Activated CD4-positive, alpha-beta memory T cell treated with anti-CD3 and anti-CD28 coated beads, Interleukin-2, amount 10 ng/mL, durations not matched to agents 7 days and 5 days (primary cell): Measurements from ENCODE around the gene ADCY3. TPM values are rescaled to one million over a fixed set of nuclear protein-coding genes. Genes with fewer than 3 reads are reported as not detected.
A peak's percentile ranks its signal among the peaks of the same experiment; 100 is the strongest.

Experiments used
- CTCF ChIA-PET: fragments of 350-600 bp; sonication (Branson Sonifier 250); formaldehyde crosslinking; loops from one replicate; lab custom pipeline; 2021; ENCODE audit warnings: antibody characterized with exemption, inconsistent platforms; lab: Charles Lee
- POLR2A ChIA-PET: fragments of 350-600 bp; sonication (Branson Sonifier 250); formaldehyde crosslinking; loops from one replicate; lab custom pipeline; 2021; ENCODE audit warnings: antibody characterized with exemption; lab: Charles Lee
- DNase-seq: peaks from one replicate; pipeline ENCODE4 v3.0.0-alpha.2; 2020
- H3K27ac Mint-ChIP-seq: one replicate; pipeline ENCODE4 v1.8.0; 2021; ENCODE audit warnings: mild to moderate bottlenecking, mixed read lengths
- H3K27me3 Mint-ChIP-seq: one replicate; pipeline ENCODE4 v1.8.0; 2021; ENCODE audit warnings: mixed read lengths
- H3K36me3 Mint-ChIP-seq: one replicate; pipeline ENCODE4 v1.8.0; 2021; ENCODE audit warnings: low read depth, mixed read lengths
- H3K4me1 Mint-ChIP-seq: one replicate; pipeline ENCODE4 v1.8.0; 2021; ENCODE audit warnings: mixed read lengths
- H3K4me3 Mint-ChIP-seq: one replicate; pipeline ENCODE4 v1.8.0; 2021; ENCODE audit warnings: mild to moderate bottlenecking, mixed read lengths
- H3K9me3 Mint-ChIP-seq: one replicate; pipeline ENCODE4 v1.8.0; 2021; ENCODE audit warnings: mixed read lengths
- total RNA-seq, 2 experiments: library from RNA; stranded (reverse); gene quantifications; one replicate each; pipeline ENCODE4 v1.2.3, GENCODE V29; 2021

The ADCY3 gene
- total RNA-seq, 2 experiments from 2014 or later, result 55.6 to 58.5 TPM

- H3K9me3 Mint-ChIP-seq, result no peaks in the 10 kb centered on the region
- ChIA-PET POLR2A (no interaction called here), CTCF (no interaction called here)
These were observed 3.1 kb upstream of the ADCY3 start for GRCh38 chr2:24923106-24923505.

GRCh38 chr2:24922556-24922955 lies 2.5 kb upstream of the ADCY3 start:
- Mint-ChIP-seq H3K9me3 (no peaks in the 10 kb centered on the region), H3K36me3 (peaks cover 7% of the 10 kb centered on the region), H3K27me3 (no peaks in the 10 kb centered on the region), H3K4me1 (peaks cover 25% of the 10 kb centered on the region), H3K27ac (no peak overlapping the region), H3K4me3 (no peak overlapping the region)
- ChIA-PET POLR2A (no interaction called here), CTCF (no interaction called here)
- no peak for DNase-seq

More at GRCh38 chr2:24923106-24923505, 3.1 kb upstream of the ADCY3 start:
- Mint-ChIP-seq H3K36me3 (peaks cover 2% of the 10 kb centered on the region), H3K4me1 (peaks cover 20% of the 10 kb centered on the region), H3K4me3 (no peak overlapping the region), H3K27me3 (no peaks in the 10 kb centered on the region), H3K27ac (no peak overlapping the region)
- DNase-seq, result no peak

- no peaks in the 10 kb centered on the region for H3K9me3 Mint-ChIP-seq
- DNase-seq, result peak; percentile 28
- POLR2A ChIA-PET, result interaction anchor here (1.1 to 4.0 kb wide), 3 partner anchors 10 to 128 kb away, joined by 4 to 15 read pairs (median 7); partner anchors contain the start of genes CENPO and PTRHD1
- CTCF ChIA-PET, result no interaction called here
- H3K27me3 Mint-ChIP-seq, result no peaks in the 10 kb centered on the region
- no peak overlapping the region for H3K27ac Mint-ChIP-seq
- peak overlapping the region; percentile 67 for H3K4me3 Mint-ChIP-seq
- H3K36me3 Mint-ChIP-seq, result peaks cover 11% of the 10 kb centered on the region
- peaks cover 37% of the 10 kb centered on the region for H3K4me1 Mint-ChIP-seq
These were observed 888 bp upstream of the ADCY3 start for GRCh38 chr2:24920809-24921441.

GRCh38 chr2:24919506-24920097 lies 435 bp downstream of the ADCY3 start:
- Mint-ChIP-seq H3K27ac (peak overlapping the region; percentile 72), H3K4me3 (peak overlapping the region; percentile 83), H3K36me3 (peaks cover 20% of the 10 kb centered on the region), H3K4me1 (peaks cover 45% of the 10 kb centered on the region), H3K27me3 (no peaks in the 10 kb centered on the region), H3K9me3 (no peaks in the 10 kb centered on the region)
- ChIA-PET CTCF (no interaction called here), POLR2A (interaction anchor here (0.6 to 4.0 kb wide), 8 partner anchors 11 to 604 kb away, joined by 3 to 15 read pairs (median 4); partner anchors contain the start of genes CENPO and PTRHD1)
- DNase-seq, result peak; percentile 26

- Mint-ChIP-seq H3K36me3 (peaks cover 22% of the 10 kb centered on the region), H3K27ac (peak overlapping the region; percentile 72), H3K27me3 (no peaks in the 10 kb centered on the region), H3K4me3 (peak overlapping the region; percentile 83), H3K4me1 (peaks cover 47% of the 10 kb centered on the region), H3K9me3 (no peaks in the 10 kb centered on the region)
- POLR2A ChIA-PET, result interaction anchor here (0.6 to 4.0 kb wide), 8 partner anchors 25 to 605 kb away, joined by 3 to 15 read pairs (median 3); partner anchors contain the start of genes CENPO and PTRHD1
- CTCF ChIA-PET, result no interaction called here
- peak; percentile 69 for DNase-seq
These were observed 966 bp downstream of the ADCY3 start for GRCh38 chr2:24919037-24919505.

GRCh38 chr2:24918326-24919036 lies 1.6 kb downstream of the ADCY3 start:
- no peaks in the 10 kb centered on the region for H3K27me3 Mint-ChIP-seq
- peak overlapping the region; percentile 72 for H3K27ac Mint-ChIP-seq
- CTCF ChIA-PET, result no interaction called here
- POLR2A ChIA-PET, result interaction anchor here (0.6 to 4.0 kb wide), 7 partner anchors 12 to 606 kb away, joined by 3 to 15 read pairs (median 4); partner anchors contain the start of genes CENPO and PTRHD1
- peaks cover 50% of the 10 kb centered on the region for H3K4me1 Mint-ChIP-seq
- no peaks in the 10 kb centered on the region for H3K9me3 Mint-ChIP-seq
- H3K4me3 Mint-ChIP-seq, result peak overlapping the region; percentile 83
- peaks cover 22% of the 10 kb centered on the region for H3K36me3 Mint-ChIP-seq
- DNase-seq, result no peak

GRCh38 chr2:24917731-24918325 lies 2.2 kb downstream of the ADCY3 start:
- peak overlapping the region; percentile 60 for H3K4me3 Mint-ChIP-seq
- ChIA-PET POLR2A (interaction anchor here (1.4 to 4.0 kb wide), 3 partner anchors 12 to 125 kb away, joined by 3 to 15 read pairs (median 4); partner anchors contain the start of genes CENPO and PTRHD1), CTCF (interaction anchor here (0.6 kb wide), 1 partner anchor 165 kb away, joined by 3 read pairs; no protein-coding TSS in a partner anchor)

GRCh38 chr2:24917086-24917485 lies 3.0 kb downstream of the ADCY3 start:
- H3K27me3 Mint-ChIP-seq, result no peaks in the 10 kb centered on the region
- DNase-seq, result no peak
- POLR2A ChIA-PET, result interaction anchor here (1.6 kb wide), 1 partner anchor 11 kb away, joined by 4 read pairs; no protein-coding TSS in a partner anchor

More at GRCh38 chr2:24917731-24918325, 2.2 kb downstream of the ADCY3 start:
- Mint-ChIP-seq H3K27ac (peak overlapping the region; percentile 21), H3K9me3 (no peaks in the 10 kb centered on the region), H3K27me3 (no peaks in the 10 kb centered on the region), H3K4me1 (peaks cover 50% of the 10 kb centered on the region), H3K36me3 (peaks cover 27% of the 10 kb centered on the region)
- DNase-seq, result no peak

GRCh38 chr2:24915796-24916195 lies 4.2 kb downstream of the ADCY3 start:
- no peak overlapping the region for H3K4me3 Mint-ChIP-seq
- H3K36me3 Mint-ChIP-seq, result peaks cover 36% of the 10 kb centered on the region
- H3K27ac Mint-ChIP-seq, result no peak overlapping the region
- POLR2A ChIA-PET, result no interaction called here
- H3K27me3 Mint-ChIP-seq, result no peaks in the 10 kb centered on the region
- H3K4me1 Mint-ChIP-seq, result peaks cover 47% of the 10 kb centered on the region
- no peak for DNase-seq
- CTCF ChIA-PET, result interaction anchor here (1.0 to 1.3 kb wide), 2 partner anchors 13 to 32 kb away, joined by 3 to 4 read pairs; no protein-coding TSS in a partner anchor
- H3K9me3 Mint-ChIP-seq, result no peaks in the 10 kb centered on the region

More at GRCh38 chr2:24917086-24917485, 3.0 kb downstream of the ADCY3 start:
- Mint-ChIP-seq H3K36me3 (peaks cover 32% of the 10 kb centered on the region), H3K27ac (peak overlapping the region; percentile 54), H3K4me3 (peak overlapping the region; percentile 18), H3K4me1 (peaks cover 51% of the 10 kb centered on the region), H3K9me3 (no peaks in the 10 kb centered on the region)
- CTCF ChIA-PET, result interaction anchor here (0.6 to 1.0 kb wide), 2 partner anchors 9 to 164 kb away, joined by 3 read pairs; no protein-coding TSS in a partner anchor

- no peaks in the 10 kb centered on the region for H3K9me3 Mint-ChIP-seq
- no peak overlapping the region for H3K4me3 Mint-ChIP-seq
- H3K27me3 Mint-ChIP-seq, result no peaks in the 10 kb centered on the region
- peaks cover 44% of the 10 kb centered on the region for H3K4me1 Mint-ChIP-seq
- CTCF ChIA-PET, result interaction anchor here (1.3 kb wide), 1 partner anchor 32 kb away, joined by 4 read pairs; no protein-coding TSS in a partner anchor
- peaks cover 41% of the 10 kb centered on the region for H3K36me3 Mint-ChIP-seq
- no peak for DNase-seq
- no peak overlapping the region for H3K27ac Mint-ChIP-seq
- POLR2A ChIA-PET, result no interaction called here
These were observed 4.9 kb downstream of the ADCY3 start for GRCh38 chr2:24915175-24915574.

GRCh38 chr2:24914713-24915112 lies 5.3 kb downstream of the ADCY3 start:
- Mint-ChIP-seq H3K4me3 (no peak overlapping the region), H3K4me1 (peaks cover 44% of the 10 kb centered on the region), H3K9me3 (no peaks in the 10 kb centered on the region), H3K27me3 (no peaks in the 10 kb centered on the region), H3K36me3 (peaks cover 46% of the 10 kb centered on the region), H3K27ac (no peak overlapping the region)
- CTCF ChIA-PET, result no interaction called here
- POLR2A ChIA-PET, result no interaction called here
- no peak for DNase-seq

- DNase-seq, result no peak
- Mint-ChIP-seq H3K36me3 (peaks cover 51% of the 10 kb centered on the region), H3K27ac (no peak overlapping the region), H3K4me3 (no peak overlapping the region), H3K27me3 (no peaks in the 10 kb centered on the region), H3K4me1 (peaks cover 42% of the 10 kb centered on the region), H3K9me3 (no peaks in the 10 kb centered on the region)
- POLR2A ChIA-PET, result no interaction called here
- CTCF ChIA-PET, result no interaction called here
These were observed 6.1 kb downstream of the ADCY3 start for GRCh38 chr2:24913911-24914310.
